H9 (cell line): ENCODE data around the gene DUSP2. TPM values are rescaled to one million over a fixed set of nuclear protein-coding genes. Genes with fewer than 3 reads are reported as not detected.

Experiments used
- DNase-seq: peaks from one replicate; pipeline ENCODE4 v3.0.0-alpha.2; 2017
- H2AFZ ChIP-seq: one replicate; pipeline ENCODE4 v1.6.1; 2013; ENCODE audit warnings: mild to moderate bottlenecking, low read length, control low read depth, moderate library complexity
- H2AK5ac ChIP-seq: 2 replicates; pipeline ENCODE4 v1.6.1; 2013; ENCODE audit warnings: low read length, control low read depth, mixed read lengths; ENCODE audit not compliant: insufficient read length
- H2BK120ac ChIP-seq: one replicate; pipeline ENCODE4 v1.6.1; 2013; ENCODE audit warnings: low read depth, mild to moderate bottlenecking, low read length, control low read depth, inconsistent platforms; ENCODE audit not compliant: poor library complexity, severe bottlenecking
- H2BK12ac ChIP-seq: 2 replicates; pipeline ENCODE4 v1.6.1; 2013; ENCODE audit warnings: low read length, control low read depth, mixed read lengths, low read depth; ENCODE audit not compliant: insufficient read length
- H2BK15ac ChIP-seq: 2 replicates; pipeline ENCODE4 v1.6.1; 2013; ENCODE audit warnings: low read depth, low read length, control low read depth
- H2BK20ac ChIP-seq: one replicate; pipeline ENCODE4 v1.6.1; 2013; ENCODE audit warnings: low read depth, mild to moderate bottlenecking, low read length, control low read depth, inconsistent platforms; ENCODE audit not compliant: poor library complexity, severe bottlenecking
- H2BK5ac ChIP-seq: 2 replicates; pipeline ENCODE4 v1.6.1; 2013; ENCODE audit warnings: low read length, control low read depth, mixed read lengths; ENCODE audit not compliant: insufficient read length
- H3K14ac ChIP-seq: 2 replicates; pipeline ENCODE4 v1.6.1; 2013; ENCODE audit warnings: low read length, control low read depth; ENCODE audit not compliant: insufficient read depth
- H3K18ac ChIP-seq: 2 replicates; pipeline ENCODE4 v1.6.1; 2013; ENCODE audit warnings: low read depth, mild to moderate bottlenecking, mixed read lengths, low read length, control low read depth; ENCODE audit not compliant: insufficient read length
- H3K23ac ChIP-seq: 2 replicates; pipeline ENCODE4 v1.6.1; 2013; ENCODE audit warnings: low read length, control low read depth, mixed read lengths, low read depth; ENCODE audit not compliant: insufficient read length
- H3K23me2 ChIP-seq: 2 replicates; pipeline ENCODE4 v1.6.1; 2013; ENCODE audit warnings: low read depth, mild to moderate bottlenecking, mixed read lengths, low read length, control low read depth; ENCODE audit not compliant: insufficient read length, poor library complexity, severe bottlenecking
- H3K27ac ChIP-seq: 2 replicates; pipeline ENCODE4 v1.5.1; 2013; ENCODE audit warnings: low read length, control low read depth, mixed read lengths, low read depth; ENCODE audit not compliant: insufficient read length
- H3K27me3 ChIP-seq: 2 replicates; pipeline ENCODE4 v1.6.1; 2013; ENCODE audit warnings: low read length, control low read depth, inconsistent platforms; ENCODE audit not compliant: insufficient read depth
- H3K4ac ChIP-seq: 2 replicates; pipeline ENCODE4 v1.6.1; 2013; ENCODE audit warnings: low read depth, mild to moderate bottlenecking, control low read depth, inconsistent platforms, low read length, moderate library complexity
- H3K4me1 ChIP-seq: 2 replicates; pipeline ENCODE4 v1.6.1; 2013; ENCODE audit warnings: low read length, control low read depth, inconsistent platforms; ENCODE audit not compliant: insufficient read depth
- H3K4me2 ChIP-seq: 2 replicates; pipeline ENCODE4 v1.6.1; 2013; ENCODE audit warnings: low read length, control low read depth, mixed read lengths; ENCODE audit not compliant: insufficient read length, insufficient read depth
- H3K56ac ChIP-seq: 2 replicates; pipeline ENCODE4 v1.6.1; 2013; ENCODE audit warnings: low read depth, mild to moderate bottlenecking, mixed read lengths, low read length, control low read depth; ENCODE audit not compliant: insufficient read length
- H3K79me1 ChIP-seq: 2 replicates; pipeline ENCODE4 v1.6.1; 2013; ENCODE audit warnings: low read depth, mild to moderate bottlenecking, moderate library complexity, low read length, control low read depth, inconsistent platforms; ENCODE audit not compliant: insufficient read depth, poor library complexity, severe bottlenecking
- H3K79me2 ChIP-seq: 2 replicates; pipeline ENCODE4 v1.6.1; 2013; ENCODE audit warnings: low read length, control low read depth, inconsistent platforms; ENCODE audit not compliant: insufficient read depth
- H3K9ac ChIP-seq: 2 replicates; pipeline ENCODE4 v1.6.1; 2013; ENCODE audit warnings: low read length, control low read depth, mixed read lengths; ENCODE audit not compliant: insufficient read length; ENCODE audit errors: extremely low read depth
- H3K9me3 ChIP-seq: one replicate; pipeline ENCODE4 v1.6.1; 2013; ENCODE audit warnings: low read depth, low read length, inconsistent platforms; ENCODE audit not compliant: control insufficient read depth
- H3T11ph ChIP-seq: one replicate; pipeline ENCODE4 v1.6.1; 2013; ENCODE audit warnings: mild to moderate bottlenecking, low read length, control low read depth, inconsistent platforms
- H4K20me1 ChIP-seq: one replicate; pipeline ENCODE4 v1.6.1; 2013; ENCODE audit not compliant: control insufficient read depth, insufficient read length, insufficient read depth
- H4K5ac ChIP-seq: 2 replicates; pipeline ENCODE4 v1.6.1; 2013; ENCODE audit warnings: low read depth, mild to moderate bottlenecking, mixed read lengths, low read length, control low read depth; ENCODE audit not compliant: insufficient read length
- H4K8ac ChIP-seq: replicated peaks from 2 replicates; pipeline ENCODE4 v1.6.1; 2013; ENCODE audit warnings: low read length, control low read depth, mixed read lengths, low read depth; ENCODE audit not compliant: insufficient read length
- H4K91ac ChIP-seq: 2 replicates; pipeline ENCODE4 v1.6.1; 2013; ENCODE audit warnings: low read depth, mild to moderate bottlenecking, moderate library complexity, mixed read lengths, low read length, control low read depth; ENCODE audit not compliant: insufficient read length
- H3K27ac Mint-ChIP-seq, 3 experiments: 2 replicates in 2 of 3; 3 replicates in 1 of 3; pipeline ENCODE4 v1.8.0; 2020 to 2021; ENCODE audit warnings: mixed read lengths in 3 of 3, mild to moderate bottlenecking in 1 of 3, moderate library complexity in 1 of 3
- H3K27me3 Mint-ChIP-seq: 2 replicates; pipeline ENCODE4 v1.8.0; 2021; ENCODE audit warnings: low read depth, mild to moderate bottlenecking, moderate library complexity, mixed read lengths
- H3K36me3 Mint-ChIP-seq, 3 experiments: 2 replicates in 2 of 3; 3 replicates in 1 of 3; pipeline ENCODE4 v1.8.0; 2020 to 2021; ENCODE audit warnings: low read depth in 3 of 3, mixed read lengths in 3 of 3; ENCODE audit not compliant: insufficient read depth in 1 of 3
- H3K4me1 Mint-ChIP-seq, 2 experiments: 2 replicates each; pipeline ENCODE4 v1.8.0; 2020; ENCODE audit warnings: mixed read lengths in 2 of 2
- H3K4me3 Mint-ChIP-seq, 2 experiments: 2 replicates in 1 of 2; 3 replicates in 1 of 2; pipeline ENCODE4 v1.8.0; 2020 to 2021; ENCODE audit warnings: mild to moderate bottlenecking in 2 of 2, mixed read lengths in 2 of 2, moderate library complexity in 1 of 2
- H3K9me3 Mint-ChIP-seq, 2 experiments: 2 replicates in 1 of 2; 3 replicates in 1 of 2; pipeline ENCODE4 v1.8.0; 2020; ENCODE audit warnings: mild to moderate bottlenecking in 2 of 2, mixed read lengths in 2 of 2, moderate library complexity in 1 of 2
- WGBS: extraction: QIAGEN DNeasy Blood & Tissue Kit; methylation state at CpG from one replicate; pipeline ENCODE4 v1.1.7; 2013; ENCODE audit warnings: missing lambda C conversion rate, low lambda C conversion rate, mixed read lengths; ENCODE audit not compliant: insufficient read length; ENCODE audit errors: extremely low coverage; 5-methylcytosine and 5-hydroxymethylcytosine counted together
- total RNA-seq: library from RNA; stranded (reverse); gene quantifications from 2 replicates; pipeline ENCODE4 v1.2.1, GENCODE V29; 2021
- TF ChIP-seq, protein P1 (sequence below): fragments of 200-600 bp; sonication (generic); conservative IDR thresholded peaks from 3 replicates; pipeline ENCODE4 v1.8.0; 2021; ENCODE audit warnings: antibody characterized with exemption, mild to moderate bottlenecking

DUSP2 gene
- total RNA-seq, 1 experiment from 2014 or later = 14.9 TPM

DNA sequence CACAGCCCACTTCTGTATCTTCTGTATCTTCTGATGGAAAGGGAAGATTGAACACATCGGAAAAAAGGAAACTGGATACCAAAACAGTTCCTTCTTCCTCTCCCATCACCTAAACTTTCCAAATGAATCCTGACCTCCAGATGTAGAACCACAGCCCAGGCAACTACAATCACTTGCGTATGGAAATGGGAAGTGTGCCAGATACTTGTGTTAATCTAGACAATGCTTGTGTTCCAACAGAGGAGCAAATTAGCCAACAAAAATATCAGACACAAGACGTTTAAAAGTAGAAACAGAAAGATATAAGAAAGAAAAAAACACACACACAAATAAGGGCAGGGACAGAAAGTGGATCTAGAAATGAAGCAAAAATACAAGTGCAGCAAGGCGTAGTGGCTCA is 31.4 kb upstream of the DUSP2 start:
- H3K56ac ChIP-seq = no peak overlapping the region
- H3K27ac Mint-ChIP-seq = no peak overlapping the region; a peak in 1 of 7 replicates
- no peak overlapping the region for H2BK5ac ChIP-seq
- H3K9ac ChIP-seq = no peak overlapping the region
- H3K18ac ChIP-seq = no peak overlapping the region
- H2BK12ac ChIP-seq = no peak overlapping the region
- H3K4me3 Mint-ChIP-seq = no peak overlapping the region
- TF ChIP-seq, protein P1, sequence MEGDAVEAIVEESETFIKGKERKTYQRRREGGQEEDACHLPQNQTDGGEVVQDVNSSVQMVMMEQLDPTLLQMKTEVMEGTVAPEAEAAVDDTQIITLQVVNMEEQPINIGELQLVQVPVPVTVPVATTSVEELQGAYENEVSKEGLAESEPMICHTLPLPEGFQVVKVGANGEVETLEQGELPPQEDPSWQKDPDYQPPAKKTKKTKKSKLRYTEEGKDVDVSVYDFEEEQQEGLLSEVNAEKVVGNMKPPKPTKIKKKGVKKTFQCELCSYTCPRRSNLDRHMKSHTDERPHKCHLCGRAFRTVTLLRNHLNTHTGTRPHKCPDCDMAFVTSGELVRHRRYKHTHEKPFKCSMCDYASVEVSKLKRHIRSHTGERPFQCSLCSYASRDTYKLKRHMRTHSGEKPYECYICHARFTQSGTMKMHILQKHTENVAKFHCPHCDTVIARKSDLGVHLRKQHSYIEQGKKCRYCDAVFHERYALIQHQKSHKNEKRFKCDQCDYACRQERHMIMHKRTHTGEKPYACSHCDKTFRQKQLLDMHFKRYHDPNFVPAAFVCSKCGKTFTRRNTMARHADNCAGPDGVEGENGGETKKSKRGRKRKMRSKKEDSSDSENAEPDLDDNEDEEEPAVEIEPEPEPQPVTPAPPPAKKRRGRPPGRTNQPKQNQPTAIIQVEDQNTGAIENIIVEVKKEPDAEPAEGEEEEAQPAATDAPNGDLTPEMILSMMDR = no peak
- no peak overlapping the region for H3K23ac ChIP-seq
- no CpG with 5 or more reads among the region's 4 CpGs for WGBS
- no peaks in the 10 kb centered on the region for H3K79me1 ChIP-seq
- H3K79me2 ChIP-seq = no peaks in the 10 kb centered on the region
- no peak overlapping the region for H3K4ac ChIP-seq
- H3K9me3 ChIP-seq = no peaks in the 10 kb centered on the region
- H2BK15ac ChIP-seq = no peak overlapping the region
- H4K8ac ChIP-seq = no peak overlapping the region
- no peak overlapping the region for H4K5ac ChIP-seq
- H3K4me1 Mint-ChIP-seq = no peaks in the 10 kb centered on the region
- peaks cover 4% of the 10 kb centered on the region for H3K27me3 Mint-ChIP-seq
- no peak overlapping the region for H2BK20ac ChIP-seq
- no peak overlapping the region for H2BK120ac ChIP-seq
- no peak overlapping the region for H3K4me2 ChIP-seq
- H3T11ph ChIP-seq = no peak overlapping the region
- no peak for DNase-seq
- H3K36me3 Mint-ChIP-seq = no peaks in the 10 kb centered on the region
- no peaks in the 10 kb centered on the region for H4K20me1 ChIP-seq
- no peaks in the 10 kb centered on the region for H3K27me3 ChIP-seq
- H3K4me1 ChIP-seq = no peaks in the 10 kb centered on the region
- H3K27ac ChIP-seq = no peak overlapping the region
- no peak overlapping the region for H3K14ac ChIP-seq
- no peaks in the 10 kb centered on the region for H3K23me2 ChIP-seq
- H4K91ac ChIP-seq = no peak overlapping the region
- H3K9me3 Mint-ChIP-seq = no peaks in the 10 kb centered on the region
- H2AK5ac ChIP-seq = no peak overlapping the region
- no peak overlapping the region for H2AFZ ChIP-seq
